ENCODE results near the gene NUDT11.
A peak's percentile ranks its signal among the peaks of the same experiment; 100 is the strongest.

NUDT11 gene

GRCh38 chrX:51463322-51463721 is 33.1 kb downstream of the NUDT11 start:
- H3K9me3 ChIP-seq (ENCODE audit: control insufficient read depth, low read length) = no peaks in the 10 kb centered on the region
- no peak overlapping the region for H3K9ac ChIP-seq
- H3K27ac ChIP-seq = no peak overlapping the region
- H3K36me3 ChIP-seq (ENCODE audit: control insufficient read depth, insufficient read depth, low read length) = no peaks in the 10 kb centered on the region
- H3K27me3 ChIP-seq (ENCODE audit: control insufficient read depth, insufficient read depth, low read length) = no peaks in the 10 kb centered on the region
- H3K4me3 ChIP-seq (ENCODE audit: low read depth, low read length) = no peak overlapping the region
- no peak for TF ChIP-seq CTCF (IDR thresholded peaks at IDR 0.05)
- no peak overlapping the region for H2AFZ ChIP-seq
- no peak overlapping the region for H3K4me2 ChIP-seq (ENCODE audit: low read length)
- H3K4me1 ChIP-seq = no peaks in the 10 kb centered on the region
- H3K79me2 ChIP-seq = no peaks in the 10 kb centered on the region

- H3K79me2 ChIP-seq = no peaks in the 10 kb centered on the region
- H3K27me3 ChIP-seq (ENCODE audit: control insufficient read depth, insufficient read depth, low read length) = no peaks in the 10 kb centered on the region
- peak; percentile 63 for TF ChIP-seq CTCF (IDR thresholded peaks at IDR 0.05)
- no peak overlapping the region for H3K9ac ChIP-seq
- no peak overlapping the region for H3K4me3 ChIP-seq (ENCODE audit: low read depth, low read length)
- H3K9me3 ChIP-seq (ENCODE audit: control insufficient read depth, low read length) = no peaks in the 10 kb centered on the region
- H3K36me3 ChIP-seq (ENCODE audit: control insufficient read depth, insufficient read depth, low read length) = no peaks in the 10 kb centered on the region
- no peak overlapping the region for H2AFZ ChIP-seq
- H3K4me2 ChIP-seq (ENCODE audit: low read length) = no peak overlapping the region
- H3K27ac ChIP-seq = no peak overlapping the region
- H3K4me1 ChIP-seq = no peaks in the 10 kb centered on the region
These were observed 35.0 kb downstream of the NUDT11 start for GRCh38 chrX:51461053-51462044.

- Histone ChIP-seq H3K27ac (no peak overlapping the region), H3K36me3 (ENCODE audit: control insufficient read depth, insufficient read depth, low read length) (no peaks in the 10 kb centered on the region), H3K79me2 (no peaks in the 10 kb centered on the region), H3K9me3 (ENCODE audit: control insufficient read depth, low read length) (no peaks in the 10 kb centered on the region), H3K4me2 (ENCODE audit: low read length) (no peak overlapping the region), H3K4me3 (ENCODE audit: low read depth, low read length) (no peak overlapping the region), H3K27me3 (ENCODE audit: control insufficient read depth, insufficient read depth, low read length) (no peaks in the 10 kb centered on the region), H3K4me1 (no peaks in the 10 kb centered on the region), H2AFZ (no peak overlapping the region), H3K9ac (no peak overlapping the region)
- TF ChIP-seq CTCF (IDR thresholded peaks at IDR 0.05) = no peak
These were observed 37.3 kb downstream of the NUDT11 start for GRCh38 chrX:51459125-51459524.

- H3K4me3 ChIP-seq (ENCODE audit: low read depth, low read length) = no peak overlapping the region
- no peaks in the 10 kb centered on the region for H3K9me3 ChIP-seq (ENCODE audit: control insufficient read depth, low read length)
- no peak overlapping the region for H3K27ac ChIP-seq
- no peak overlapping the region for H3K4me2 ChIP-seq (ENCODE audit: low read length)
- no peak overlapping the region for H2AFZ ChIP-seq
- H3K9ac ChIP-seq = no peak overlapping the region
- no peaks in the 10 kb centered on the region for H3K36me3 ChIP-seq (ENCODE audit: control insufficient read depth, insufficient read depth, low read length)
- no peaks in the 10 kb centered on the region for H3K79me2 ChIP-seq
- no peak for TF ChIP-seq CTCF (IDR thresholded peaks at IDR 0.05)
- no peaks in the 10 kb centered on the region for H3K4me1 ChIP-seq
- H3K27me3 ChIP-seq (ENCODE audit: control insufficient read depth, insufficient read depth, low read length) = no peaks in the 10 kb centered on the region
These were observed 39.6 kb downstream of the NUDT11 start for GRCh38 chrX:51456814-51457213.
